GM04504 (cell line): ENCODE data around the gene PAQR7.

Experiments used
- DNase-seq: peaks from one replicate; pipeline ENCODE4 v3.0.0-alpha.2; 2012; ENCODE audit warnings: low read depth

PAQR7 gene

GRCh38 chr1:25873120-25873519, 2.4 kb downstream of the PAQR7 start:
- no peak for DNase-seq

- no peak for DNase-seq
These were observed 2.8 kb downstream of the PAQR7 start for GRCh38 chr1:25872713-25873112.

GRCh38 chr1:25871704-25872494, 3.6 kb downstream of the PAQR7 start:
- DNase-seq, result no peak

GRCh38 chr1:25871086-25871703, 4.3 kb downstream of the PAQR7 start:
- no peak for DNase-seq

GRCh38 chr1:25870614-25871013, 4.9 kb downstream of the PAQR7 start:
- no peak for DNase-seq

- no peak for DNase-seq
These were observed 5.5 kb downstream of the PAQR7 start for GRCh38 chr1:25869909-25870606.

GRCh38 chr1:25867210-25867991, 8.1 kb downstream of the PAQR7 start:
- DNase-seq, result no peak

- no peak for DNase-seq
These were observed 9.2 kb downstream of the PAQR7 start for GRCh38 chr1:25866288-25866687.

- DNase-seq, result no peak
These were observed 11.1 kb downstream of the PAQR7 start for GRCh38 chr1:25864434-25864833.

GRCh38 chr1:25863486-25864262, 11.8 kb downstream of the PAQR7 start:
- no peak for DNase-seq

GRCh38 chr1:25862785-25863485, 12.6 kb downstream of the PAQR7 start:
- no peak for DNase-seq

- no peak for DNase-seq
These were observed 13.9 kb downstream of the PAQR7 start for GRCh38 chr1:25861316-25862286.

GRCh38 chr1:25858906-25859789, 16.4 kb downstream of the PAQR7 start, which contains the start of gene AUNIP:
Gene AUNIP (minus strand): TSS chr1:25859457. CDS start chr1:25859357, 100 bp downstream.
- peak; percentile 71 for DNase-seq

- no peak for DNase-seq
These were observed 17.0 kb downstream of the PAQR7 start for GRCh38 chr1:25858494-25858893.

- no peak for DNase-seq
These were observed 18.7 kb downstream of the PAQR7 start for GRCh38 chr1:25856856-25857255.

GRCh38 chr1:25854554-25854953, 21.0 kb downstream of the PAQR7 start:
- DNase-seq, result no peak

- DNase-seq, result no peak
These were observed 27.0 kb downstream of the PAQR7 start for GRCh38 chr1:25848531-25848930.

GRCh38 chr1:25847929-25848328, 27.6 kb downstream of the PAQR7 start:
- no peak for DNase-seq

- DNase-seq, result no peak
These were observed 29.8 kb downstream of the PAQR7 start for GRCh38 chr1:25845664-25846063.
